Epidermal melanocyte (primary cell): ENCODE data around the gene RBKS.
"Not testable (repeated sequence)": the region's sequence is repeated elsewhere in the genome, so short reads cannot be mapped to it uniquely, and the experiment has no call there.

Experiments
- DNase-seq: peaks from one replicate; pipeline ENCODE4 v3.0.0; 2011; ENCODE audit warnings: low spot score; ENCODE audit not compliant: insufficient read length

The RBKS gene

DNA sequence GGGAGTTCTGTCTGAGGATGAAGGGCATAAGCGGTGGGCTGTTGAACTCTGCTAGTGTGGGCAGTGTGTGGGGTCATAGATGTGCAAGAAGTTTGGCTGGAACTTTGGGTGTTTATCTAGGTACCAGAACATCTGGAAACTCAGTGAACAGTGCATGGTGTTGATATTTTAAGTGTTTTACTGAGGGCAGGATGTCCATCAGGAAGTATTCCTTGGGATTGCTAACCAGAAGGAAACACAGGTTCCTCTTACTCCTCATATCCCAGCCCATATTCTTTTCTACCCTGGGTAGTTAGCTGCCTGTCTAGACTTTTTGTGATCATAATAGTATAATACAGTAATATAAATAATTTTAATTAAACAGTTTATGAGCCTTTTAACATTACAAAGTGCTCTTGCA lies 15.9 kb upstream of the RBKS start:
- no peak for DNase-seq

- DNase-seq, result no peak
These were observed 14.1 kb upstream of the RBKS start for GRCh38 chr2:27904405-27904665.

- no peak for DNase-seq
These were observed 13.6 kb upstream of the RBKS start for GRCh38 chr2:27903649-27904404.

DNA sequence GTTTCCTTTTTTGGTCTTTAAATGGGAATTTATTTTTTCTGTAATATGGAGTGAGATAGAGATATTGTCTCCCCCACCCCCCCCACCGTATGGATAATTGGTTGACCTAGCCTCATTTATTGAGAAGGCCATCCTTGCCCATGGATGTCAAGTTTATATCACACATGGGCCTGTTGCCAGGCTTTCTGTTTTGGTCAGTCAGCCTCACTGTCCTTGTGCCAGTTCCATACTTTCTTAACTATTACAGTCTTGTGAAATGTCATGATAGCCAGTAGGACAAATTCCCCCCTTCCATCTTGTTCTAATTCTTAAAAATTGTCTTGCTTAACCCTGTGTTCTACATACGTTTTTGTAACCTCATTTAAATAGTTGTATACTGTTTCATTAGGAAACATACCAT lies 12.8 kb upstream of the RBKS start:
- no peak for DNase-seq

- no peak for DNase-seq
These were observed 11.9 kb upstream of the RBKS start for GRCh38 chr2:27902098-27902497.

DNA sequence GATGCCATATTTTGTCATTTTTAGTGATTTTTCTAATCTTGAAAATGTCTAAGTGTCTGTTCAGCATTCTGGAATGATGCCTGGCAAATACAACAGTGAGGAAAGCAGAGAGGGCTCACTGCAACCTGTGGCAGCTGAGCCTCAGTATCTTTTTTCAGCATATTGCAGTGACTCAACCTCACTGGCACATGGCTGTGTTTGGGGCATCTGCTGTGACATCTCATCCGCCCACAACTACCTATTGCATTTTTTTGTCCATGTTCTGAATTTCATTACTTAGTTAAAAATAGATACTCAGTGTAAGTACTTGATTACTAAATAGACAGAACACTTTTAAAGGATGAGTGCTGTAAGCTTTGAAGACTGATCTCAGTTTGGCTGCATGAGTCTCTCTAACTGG lies 11.0 kb upstream of the RBKS start:
- no peak for DNase-seq

- DNase-seq, result no peak
These were observed 7.5 kb upstream of the RBKS start for GRCh38 chr2:27897717-27898116.

DNA sequence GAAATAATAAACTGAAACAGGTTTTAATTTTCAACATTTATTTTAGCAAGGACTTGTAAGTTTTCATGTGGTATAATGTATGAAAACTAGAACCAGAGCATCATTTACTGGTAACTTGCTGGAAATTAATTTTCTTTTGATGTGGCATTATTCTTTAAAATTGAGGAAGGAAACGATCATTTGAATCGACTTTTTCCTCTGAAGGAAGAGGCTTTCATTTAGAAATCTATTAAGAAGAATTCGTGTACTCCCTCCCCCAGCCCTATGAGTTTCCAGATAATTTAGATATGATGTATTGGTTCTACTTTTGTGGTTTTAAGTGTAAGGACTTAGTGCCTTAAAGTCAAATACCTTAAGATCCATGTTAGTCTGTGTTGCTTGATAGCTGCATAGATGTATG lies 2.8 kb upstream of the RBKS start:
- DNase-seq, result no peak

GRCh38 chr2:27891673-27892105 lies 1.5 kb upstream of the RBKS start:
- no peak for DNase-seq

DNA sequence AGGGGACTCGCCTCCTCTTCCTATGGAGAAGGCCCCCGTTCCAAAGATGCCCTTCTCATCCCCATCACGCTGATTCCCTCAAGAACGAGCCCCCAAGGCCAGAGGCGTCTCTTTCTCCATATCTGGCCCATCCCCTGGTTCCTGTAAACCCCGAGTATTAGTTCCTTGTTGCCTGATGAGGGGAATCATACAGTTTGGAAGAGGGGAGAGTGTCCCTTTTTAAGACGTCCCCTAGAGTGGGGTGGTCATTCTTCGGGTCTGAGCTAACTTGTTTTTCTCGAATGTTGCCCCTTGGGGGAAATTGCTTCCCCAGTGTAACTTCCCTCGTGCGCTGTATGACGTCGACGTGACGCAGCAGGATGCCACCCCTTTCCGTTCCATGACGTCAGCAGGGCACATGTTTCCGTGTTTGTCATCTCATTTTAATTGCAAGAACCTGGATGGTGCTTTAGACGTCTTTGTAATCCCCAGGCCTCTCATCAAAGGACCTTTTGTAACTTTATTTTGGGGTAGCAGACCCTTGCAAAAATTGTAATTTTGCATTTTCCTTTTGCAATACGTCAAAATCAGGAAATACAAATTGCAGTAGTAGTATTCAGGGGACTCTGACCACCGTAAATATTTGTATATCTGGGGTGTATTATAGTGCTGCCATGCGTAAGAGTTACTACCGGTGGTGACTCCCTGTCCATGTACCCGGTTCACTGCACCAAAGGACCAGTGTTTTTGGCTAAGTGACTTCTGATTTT lies 911 bp upstream of the RBKS start:
- DNase-seq, result no peak

GRCh38 chr2:27889774-27890145 lies 427 bp downstream of the RBKS start:
- DNase-seq, result no peak

GRCh38 chr2:27888790-27889189 lies 1.4 kb downstream of the RBKS start:
- DNase-seq, result no peak

- no peak for DNase-seq
These were observed 2.4 kb downstream of the RBKS start for GRCh38 chr2:27887830-27888229.

- DNase-seq, result no peak
These were observed 3.1 kb downstream of the RBKS start for GRCh38 chr2:27887111-27887510.

DNA sequence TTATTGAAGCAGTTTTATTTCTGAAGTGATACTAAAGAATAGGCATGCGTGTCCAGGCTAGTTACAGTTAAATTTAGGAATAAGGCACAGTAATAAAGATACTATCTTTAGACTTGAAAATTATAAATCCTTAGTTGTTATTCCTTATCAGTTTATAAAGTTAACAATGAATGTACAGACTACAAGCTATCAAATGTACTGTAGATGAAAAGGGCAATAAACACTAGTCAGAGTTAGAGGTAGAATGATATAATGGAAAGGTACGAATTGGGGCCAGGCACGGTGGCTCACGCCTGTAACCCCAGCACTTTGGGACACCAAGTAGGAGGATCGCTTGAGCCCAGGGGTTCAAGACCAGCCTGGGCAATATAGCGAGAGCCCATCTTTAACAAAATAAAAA lies 3.9 kb downstream of the RBKS start:
- DNase-seq, result no peak

DNA sequence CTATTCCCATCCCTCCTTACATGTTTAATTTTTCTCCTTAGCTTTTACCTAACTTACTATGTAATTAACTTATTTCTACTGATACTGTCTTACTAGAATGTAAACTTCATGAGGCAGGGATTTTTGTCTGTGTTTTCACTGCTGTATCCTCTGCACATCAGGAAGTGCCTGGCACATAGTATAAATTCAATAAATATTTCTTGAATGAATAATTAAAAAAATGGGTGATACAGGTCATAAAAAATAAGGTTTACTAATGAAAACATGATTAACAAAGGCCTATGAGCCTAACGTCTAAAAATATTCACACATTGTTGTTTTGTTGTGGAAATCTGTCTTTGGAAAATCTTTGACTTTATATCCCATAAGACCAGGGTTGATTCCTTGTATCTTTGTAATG lies 4.5 kb downstream of the RBKS start:
- no peak for DNase-seq

GRCh38 chr2:27885234-27885633 lies 5.0 kb downstream of the RBKS start:
- DNase-seq, result no peak

GRCh38 chr2:27884601-27885000 lies 5.6 kb downstream of the RBKS start:
- no peak for DNase-seq

DNA sequence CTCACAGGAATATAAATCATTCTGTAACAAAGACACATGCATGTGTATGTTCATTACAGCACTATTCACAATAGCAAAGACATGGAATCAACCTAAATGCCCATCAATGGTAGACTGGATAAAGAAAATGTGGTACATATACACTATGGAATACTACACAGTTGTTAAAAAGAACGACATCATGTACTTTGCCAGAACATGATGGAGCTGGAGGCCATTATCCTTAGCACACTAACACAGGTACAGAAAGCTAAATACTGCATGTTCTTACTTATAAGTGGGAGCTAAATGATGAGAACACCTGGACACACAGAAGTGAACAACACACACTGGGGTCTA lies 7.6 kb downstream of the RBKS start:
- DNase-seq, result not testable (repeated sequence)

- not testable (repeated sequence) for DNase-seq
These were observed 8.2 kb downstream of the RBKS start for GRCh38 chr2:27881815-27882583.

- DNase-seq, result no peak
These were observed 11.4 kb downstream of the RBKS start for GRCh38 chr2:27878825-27879224.

DNA sequence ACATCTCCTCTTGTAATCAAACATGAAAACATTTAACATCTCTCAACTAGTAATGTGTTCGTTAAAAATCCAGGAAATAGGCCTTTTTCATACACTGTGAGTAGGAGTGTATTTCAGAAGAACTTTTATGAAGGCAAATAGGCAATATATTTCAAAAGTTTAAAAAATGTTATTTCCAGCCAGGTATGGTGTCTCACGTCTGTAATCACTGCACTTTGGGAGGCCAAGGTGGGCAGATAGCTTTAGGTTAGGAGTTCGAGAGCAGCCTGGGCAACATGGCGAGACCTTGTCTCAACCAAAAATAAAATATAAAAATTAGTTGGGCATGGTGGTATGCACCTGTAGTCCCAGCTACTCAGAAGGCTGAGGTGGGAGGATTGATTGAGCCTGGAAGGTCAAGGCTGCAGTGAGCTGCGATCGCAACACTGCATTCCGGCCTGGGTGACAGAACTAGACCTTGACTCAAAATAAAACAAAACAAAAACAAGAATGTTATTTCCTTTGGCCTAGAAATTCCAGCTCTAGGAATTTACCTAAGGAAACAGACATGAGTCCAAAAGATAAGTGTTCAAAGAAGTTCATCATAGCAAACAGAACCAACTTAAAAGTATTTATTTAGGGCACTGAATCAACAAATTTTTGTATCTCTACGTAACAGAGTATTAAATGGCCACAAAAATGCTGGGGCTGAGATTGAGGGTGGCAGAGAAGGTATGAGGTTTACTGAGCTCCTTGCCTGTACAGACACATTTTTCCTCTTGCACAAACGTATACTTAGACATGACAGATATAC lies 14.9 kb downstream of the RBKS start:
- no peak for DNase-seq
